ENCODE data around the gene EMILIN2. TPM values are rescaled to one million over a fixed set of nuclear protein-coding genes. Genes with fewer than 3 reads are reported as not detected.

The EMILIN2 gene
- total and polyA plus RNA-seq, 2 of the 8 experiments (the other 6 are each of a cell fraction or from before 2014, with no cell fraction given) = 6.0 to 7.5 TPM

DNA sequence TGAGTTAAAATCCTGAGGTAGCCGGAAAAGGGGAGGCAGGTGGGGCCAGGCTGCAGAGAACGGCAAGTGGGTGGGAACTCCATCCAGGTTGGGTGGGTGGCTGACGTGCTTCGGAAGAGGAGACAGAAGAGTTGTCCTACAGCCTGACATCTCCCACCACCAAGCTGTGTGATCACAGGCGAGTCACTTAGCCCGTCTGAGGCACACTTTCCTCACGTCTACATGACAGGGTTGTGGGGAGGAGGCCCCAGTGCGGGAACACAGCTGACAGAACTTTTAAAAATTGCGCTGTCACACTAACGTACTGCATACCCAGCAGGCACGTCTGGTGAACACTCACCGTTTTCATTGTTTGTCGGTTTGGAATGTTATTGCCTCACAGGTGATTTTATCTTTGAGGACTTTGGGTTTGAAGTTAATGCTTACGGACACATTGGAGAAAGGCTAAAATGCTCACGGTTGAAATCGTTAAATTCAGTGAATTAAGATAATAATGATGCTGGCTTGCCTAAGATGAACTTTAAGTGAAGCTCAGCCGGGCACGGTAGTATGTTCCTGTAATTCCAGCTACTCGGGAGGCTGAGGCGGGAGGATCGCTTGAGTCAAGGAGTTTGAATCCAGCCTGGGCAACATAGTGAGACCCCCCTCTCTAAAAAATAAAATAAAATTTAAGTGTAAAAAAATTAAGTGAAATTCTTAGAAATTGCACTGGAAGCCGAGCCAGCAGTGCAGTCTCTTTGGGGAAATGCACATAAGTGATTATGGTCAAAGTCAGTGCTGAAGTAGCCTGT is 8.9 kb downstream of the EMILIN2 start:
- H2AK5ac ChIP-seq (ENCODE audit: low read depth, low read length) = no peak overlapping the region
- H3K9ac ChIP-seq (replicated peaks in 1 of 4; ENCODE audit: extremely low read depth in 1 of 4, low read depth in 3 of 4, low read length in 3 of 4) = no peak overlapping the region
- no peaks in the 10 kb centered on the region for H4K20me1 ChIP-seq (replicated peaks in 1 of 2; ENCODE audit: control insufficient read depth in 1 of 2, insufficient read depth in 2 of 2, low read length in 2 of 2)
- H3K23ac ChIP-seq (ENCODE audit: insufficient read length) = no peak overlapping the region
- no peaks in the 10 kb centered on the region for H3K23me2 ChIP-seq (ENCODE audit: low read depth, low read length)
- H3K36me3 ChIP-seq (ENCODE audit: control insufficient read depth in 2 of 4, insufficient read depth in 4 of 4, low read length in 3 of 4) = no peaks in the 10 kb centered on the region
- no peak for DNase-seq (ENCODE audit: low read depth in 1 of 2, low spot score in 2 of 2)
- no peak overlapping the region for H2BK12ac ChIP-seq (ENCODE audit: low read depth, low read length)
- no peak overlapping the region for H3K4ac ChIP-seq (replicated peaks; ENCODE audit: insufficient read length, low read depth, low read length)
- no peak overlapping the region for H3K4me3 ChIP-seq (ENCODE audit: extremely low read depth in 1 of 4, insufficient read depth in 2 of 4, low read depth in 3 of 4, low read length in 4 of 4)
- no peak overlapping the region for H3K18ac ChIP-seq (ENCODE audit: extremely low read depth, low read length)
- no peak overlapping the region for H2BK5ac ChIP-seq (ENCODE audit: low read depth, low read length)
- no peaks in the 10 kb centered on the region for H3K9me3 ChIP-seq (ENCODE audit: insufficient read depth in 2 of 2, low read depth in 1 of 2, low read length in 1 of 2)
- no peak for FAIRE-seq
- no peak overlapping the region for H4K5ac ChIP-seq (ENCODE audit: insufficient read length, low read depth, low read length)
- no peak overlapping the region for H4K91ac ChIP-seq (replicated peaks; ENCODE audit: insufficient read length, low read length)
- H2BK15ac ChIP-seq (ENCODE audit: low read length) = no peak overlapping the region
- H3K56ac ChIP-seq (replicated peaks; ENCODE audit: insufficient read length, low read depth, low read length) = no peak overlapping the region
- H3K27me3 ChIP-seq (replicated peaks in 1 of 4; ENCODE audit: control insufficient read depth in 3 of 4, extremely low read depth in 1 of 4, insufficient read depth in 3 of 4, low read length in 3 of 4) = no peaks in the 10 kb centered on the region
- ChIA-PET CTCF (ENCODE audit: partially characterized antibody) (interaction anchor here (0.7 kb wide), 1 partner anchor 1213 kb away, joined by 3 read pairs; no protein-coding TSS in a partner anchor), POLR2A (ENCODE audit: partially characterized antibody) (interaction anchor here (1.3 kb wide), 1 partner anchor 172 kb away, joined by 3 read pairs; no protein-coding TSS in a partner anchor)
- no peak overlapping the region for H2AFZ ChIP-seq (ENCODE audit: low read length)
- no peak overlapping the region for H2BK20ac ChIP-seq (ENCODE audit: low read length)
- H3K14ac ChIP-seq (ENCODE audit: insufficient read length) = no peak overlapping the region
- H4K8ac ChIP-seq (ENCODE audit: extremely low read depth, insufficient read depth, low read length) = no peak overlapping the region
- 92% methylated on average over 20 of the region's 22 CpGs; no CpG with 5 or more reads in 1 of the 2 experiments for WGBS, 2 experiments (ENCODE audit: extremely low coverage in 1 of 2, insufficient coverage in 1 of 2, insufficient read length in 1 of 2, insufficient replicate concordance in 2 of 2, low coverage in 1 of 2, low lambda C conversion rate in 2 of 2, missing lambda C conversion rate in 1 of 2)
- H3K79me1 ChIP-seq (ENCODE audit: low read depth, low read length) = no peaks in the 10 kb centered on the region
- no peaks in the 10 kb centered on the region for H3K79me2 ChIP-seq (ENCODE audit: control insufficient read depth in 1 of 2, insufficient read depth in 2 of 2, low read length in 2 of 2)
- H2BK120ac ChIP-seq (replicated peaks; ENCODE audit: low read depth, low read length) = no peak overlapping the region
- no peak overlapping the region for H3K27ac ChIP-seq (ENCODE audit: low read depth, low read length)
- H3K4me1 ChIP-seq (replicated peaks in 1 of 4; ENCODE audit: control insufficient read depth in 3 of 4, insufficient read depth in 4 of 4, low read length in 3 of 4) = no peaks in the 10 kb centered on the region
- H3K4me2 ChIP-seq (ENCODE audit: insufficient read depth in 1 of 2, low read depth in 2 of 2, low read length in 2 of 2) = no peak overlapping the region
- TF ChIP-seq RAD21 (IDR thresholded peaks at IDR 0.05 in 1 of 2, conservative IDR thresholded peaks at IDR 0.05 in 1 of 2; ENCODE audit: low read depth in 2 of 2, low read length in 2 of 2) = no peak
- no peak for TF ChIP-seq SP4 (IDR thresholded peaks at IDR 0.05; ENCODE audit: low read length)
- no peak for TF ChIP-seq POLR2AphosphoS5 (IDR thresholded peaks at IDR 0.05; ENCODE audit: low read depth, low read length)
- TF ChIP-seq RBBP5 (IDR thresholded peaks at IDR 0.05; ENCODE audit: borderline replicate concordance, low read depth, low read length) = no peak
- no peak for TF ChIP-seq TEAD4 (IDR thresholded peaks at IDR 0.05; ENCODE audit: low read depth, low read length)
- no peak for TF ChIP-seq TAF1 (IDR thresholded peaks at IDR 0.05; ENCODE audit: low read depth, low read length)
- TF ChIP-seq KDM1A (IDR thresholded peaks at IDR 0.05; ENCODE audit: borderline replicate concordance, low read length) = no peak
- TF ChIP-seq CBX8 (IDR thresholded peaks at IDR 0.05; ENCODE audit: borderline replicate concordance, low read depth, low read length) = no peak
- no peak for TF ChIP-seq POU5F1 (IDR thresholded peaks at IDR 0.05; ENCODE audit: low read depth, low read length)
- no peak for TF ChIP-seq SAP30 (IDR thresholded peaks at IDR 0.05; ENCODE audit: insufficient read depth, insufficient replicate concordance, low read length)
- no peak for TF ChIP-seq TCF12 (IDR thresholded peaks at IDR 0.05; ENCODE audit: low read depth, low read length)
- TF ChIP-seq NANOG (IDR thresholded peaks at IDR 0.05; ENCODE audit: insufficient read depth, low read depth, low read length, poor library complexity, severe bottlenecking) = no peak
- TF ChIP-seq JUND (IDR thresholded peaks at IDR 0.05; ENCODE audit: low read length) = no peak
- no peak for TF ChIP-seq POLR2A (IDR thresholded peaks at IDR 0.05; ENCODE audit: control extremely low read depth in 1 of 2, low read depth in 2 of 2, low read length in 2 of 2)
